Measurements from ENCODE around the gene FEN1. TPM values are rescaled to one million over a fixed set of nuclear protein-coding genes. Genes with fewer than 3 reads are reported as not detected.

FEN1 gene
- total and polyA plus RNA-seq, 2 donors (not counting 1 experiment from before 2014, with no cell fraction given), result 3.8 to 14.0 TPM

DNA sequence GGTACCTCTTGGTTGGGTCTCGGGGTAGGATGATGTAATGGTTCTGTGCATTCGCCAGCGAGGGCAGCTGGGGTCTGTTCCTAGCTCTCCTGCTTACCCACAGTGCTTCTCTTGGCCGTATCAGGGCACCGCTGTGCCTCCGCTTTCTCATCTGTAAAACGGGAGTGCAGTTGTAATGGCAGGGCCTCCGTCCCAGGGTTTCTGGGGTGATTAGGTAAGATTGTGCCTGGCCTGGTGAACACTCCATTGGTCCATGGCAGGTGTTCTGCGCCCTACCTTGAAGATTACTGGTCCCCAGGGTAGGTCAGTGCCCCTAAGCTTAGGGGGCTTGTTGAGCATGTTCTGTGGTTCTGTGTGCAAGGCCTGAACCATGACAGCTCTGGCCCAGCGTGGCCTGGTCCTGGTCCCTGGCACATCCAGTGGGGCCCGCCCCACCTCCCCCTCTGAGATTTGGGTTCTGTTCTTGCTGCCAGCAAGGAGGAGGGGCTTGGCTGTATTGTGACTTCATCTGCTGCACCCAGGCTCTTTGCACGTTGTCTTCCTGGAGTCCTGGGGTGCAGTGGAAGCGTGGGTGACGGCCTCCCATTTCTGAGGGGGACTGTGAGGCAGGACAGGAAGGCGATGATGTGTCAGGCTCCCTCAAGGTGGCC is 35.4 kb upstream of the FEN1 start:
- Histone ChIP-seq H2AFZ (ENCODE audit: low read length) (no peak overlapping the region), H3K79me2 (ENCODE audit: control insufficient read depth, insufficient read depth, low read length) (no peaks in the 10 kb centered on the region), H4K20me1 (ENCODE audit: control insufficient read depth, extremely low read depth, insufficient read depth, low read length) (no peaks in the 10 kb centered on the region), H3K4me3 (replicated peaks in 1 of 4; ENCODE audit: control extremely low read depth in 1 of 4, insufficient read depth in 1 of 4, low read depth in 3 of 4, low read length in 4 of 4) (no peak overlapping the region), H3K9me3 (ENCODE audit: control insufficient read depth, insufficient read depth, low read depth, low read length) (no peaks in the 10 kb centered on the region), H3K27ac (ENCODE audit: insufficient read depth, low read length) (no peak overlapping the region), H3K27me3 (ENCODE audit: control insufficient read depth, insufficient read depth, low read length) (peaks cover 13% of the 10 kb centered on the region), H3K4me2 (ENCODE audit: extremely low read depth, insufficient read depth, low read length) (no peak overlapping the region), H3K4me1 (ENCODE audit: control insufficient read depth, extremely low read depth, insufficient read depth, low read length) (no peaks in the 10 kb centered on the region), H3K36me3 (ENCODE audit: control insufficient read depth, insufficient read depth, low read length) (no peaks in the 10 kb centered on the region), H3K9ac (ENCODE audit: insufficient read depth, low read length) (no peak overlapping the region)
- DNase-seq (ENCODE audit: low read depth in 2 of 2), result no peak
- TF ChIP-seq, protein P1, sequence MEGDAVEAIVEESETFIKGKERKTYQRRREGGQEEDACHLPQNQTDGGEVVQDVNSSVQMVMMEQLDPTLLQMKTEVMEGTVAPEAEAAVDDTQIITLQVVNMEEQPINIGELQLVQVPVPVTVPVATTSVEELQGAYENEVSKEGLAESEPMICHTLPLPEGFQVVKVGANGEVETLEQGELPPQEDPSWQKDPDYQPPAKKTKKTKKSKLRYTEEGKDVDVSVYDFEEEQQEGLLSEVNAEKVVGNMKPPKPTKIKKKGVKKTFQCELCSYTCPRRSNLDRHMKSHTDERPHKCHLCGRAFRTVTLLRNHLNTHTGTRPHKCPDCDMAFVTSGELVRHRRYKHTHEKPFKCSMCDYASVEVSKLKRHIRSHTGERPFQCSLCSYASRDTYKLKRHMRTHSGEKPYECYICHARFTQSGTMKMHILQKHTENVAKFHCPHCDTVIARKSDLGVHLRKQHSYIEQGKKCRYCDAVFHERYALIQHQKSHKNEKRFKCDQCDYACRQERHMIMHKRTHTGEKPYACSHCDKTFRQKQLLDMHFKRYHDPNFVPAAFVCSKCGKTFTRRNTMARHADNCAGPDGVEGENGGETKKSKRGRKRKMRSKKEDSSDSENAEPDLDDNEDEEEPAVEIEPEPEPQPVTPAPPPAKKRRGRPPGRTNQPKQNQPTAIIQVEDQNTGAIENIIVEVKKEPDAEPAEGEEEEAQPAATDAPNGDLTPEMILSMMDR (conservative IDR thresholded peaks at IDR 0.05 in 1 of 2, IDR thresholded peaks at IDR 0.05 in 1 of 2; ENCODE audit: low read depth in 1 of 2, low read length in 2 of 2), result no peak
- TF ChIP-seq EZH2 (IDR thresholded peaks at IDR 0.05; ENCODE audit: low read length, missing control alignments), result no peak

DNA sequence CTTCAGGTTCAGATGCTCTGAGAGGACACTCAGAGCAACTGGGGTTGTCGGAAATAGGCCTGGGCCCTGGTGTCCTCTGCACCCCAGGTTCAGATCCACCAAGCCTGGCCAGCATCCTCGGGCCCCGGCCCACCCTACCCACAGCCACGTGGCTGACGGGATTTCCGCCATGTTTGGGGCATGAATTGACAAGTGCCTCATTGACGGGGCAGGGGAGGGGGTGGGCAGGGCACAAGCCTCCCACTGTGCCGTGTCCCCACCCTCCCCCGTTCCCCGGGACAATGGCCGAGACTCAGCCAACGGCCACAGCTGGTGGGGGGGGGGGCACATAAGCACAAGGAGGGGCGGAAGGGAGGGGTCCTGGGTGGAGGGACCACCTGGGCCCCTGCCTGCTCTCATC is 31.8 kb upstream of the FEN1 start:
- Histone ChIP-seq H2AFZ (ENCODE audit: low read length) (no peak overlapping the region), H3K9me3 (ENCODE audit: control insufficient read depth, insufficient read depth, low read depth, low read length) (no peaks in the 10 kb centered on the region), H3K27ac (ENCODE audit: insufficient read depth, low read length) (no peak overlapping the region), H3K4me3 (replicated peaks in 1 of 4; ENCODE audit: control extremely low read depth in 1 of 4, insufficient read depth in 1 of 4, low read depth in 3 of 4, low read length in 4 of 4) (no peak overlapping the region), H3K9ac (ENCODE audit: insufficient read depth, low read length) (no peak overlapping the region), H3K4me2 (ENCODE audit: extremely low read depth, insufficient read depth, low read length) (no peak overlapping the region), H3K79me2 (ENCODE audit: control insufficient read depth, insufficient read depth, low read length) (no peaks in the 10 kb centered on the region), H4K20me1 (ENCODE audit: control insufficient read depth, extremely low read depth, insufficient read depth, low read length) (no peaks in the 10 kb centered on the region), H3K36me3 (ENCODE audit: control insufficient read depth, insufficient read depth, low read length) (no peaks in the 10 kb centered on the region), H3K27me3 (ENCODE audit: control insufficient read depth, insufficient read depth, low read length) (peaks cover 3% of the 10 kb centered on the region), H3K4me1 (ENCODE audit: control insufficient read depth, extremely low read depth, insufficient read depth, low read length) (no peaks in the 10 kb centered on the region)
- DNase-seq (ENCODE audit: low read depth in 2 of 2), result no peak
- TF ChIP-seq EZH2 (IDR thresholded peaks at IDR 0.05; ENCODE audit: low read length, missing control alignments), result no peak
- TF ChIP-seq, protein P1 (conservative IDR thresholded peaks at IDR 0.05 in 1 of 2, IDR thresholded peaks at IDR 0.05 in 1 of 2; ENCODE audit: low read depth in 1 of 2, low read length in 2 of 2), result no peak

DNA sequence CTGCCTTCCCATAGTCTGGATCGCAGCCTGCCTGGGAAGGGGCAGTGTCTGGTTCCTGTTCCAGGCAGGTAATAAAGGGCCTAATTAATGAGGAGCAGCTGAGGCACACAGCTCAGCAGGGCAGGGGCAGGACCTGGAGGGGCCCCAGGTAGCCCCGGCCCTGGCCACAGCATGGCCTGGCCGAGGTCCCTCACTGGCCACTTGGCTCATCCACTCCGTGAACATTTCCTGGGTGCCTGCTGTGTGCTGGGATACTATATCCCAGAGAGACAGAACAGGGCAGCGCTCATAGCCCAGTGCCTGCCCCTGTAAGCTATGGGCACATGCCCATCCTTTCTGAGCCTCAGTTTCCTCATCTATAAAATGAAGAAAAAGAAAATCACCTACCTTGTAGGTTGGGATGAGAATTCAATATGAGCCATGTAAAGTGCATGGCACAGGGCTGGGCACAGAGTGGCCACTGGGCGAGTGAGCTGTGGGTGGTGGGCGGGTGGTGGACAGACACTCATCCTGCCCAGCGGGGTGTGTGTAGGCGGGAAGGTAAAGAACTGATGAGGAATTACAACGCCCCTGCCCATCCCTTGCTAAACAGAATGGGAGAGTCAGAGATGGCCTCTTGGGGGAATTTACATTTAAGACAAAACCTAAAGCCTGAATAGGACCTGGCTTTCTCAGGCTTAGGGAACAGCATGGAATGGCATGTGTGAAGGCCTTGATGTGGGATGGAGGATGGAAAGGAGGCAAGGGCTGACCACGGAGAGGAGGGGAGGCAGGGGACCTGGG is 31.1 kb upstream of the FEN1 start:
- no peaks in the 10 kb centered on the region for H3K9me3 ChIP-seq (ENCODE audit: control insufficient read depth, insufficient read depth, low read depth, low read length)
- no peak overlapping the region for H3K9ac ChIP-seq (ENCODE audit: insufficient read depth, low read length)
- TF ChIP-seq, protein P1 (conservative IDR thresholded peaks at IDR 0.05 in 1 of 2, IDR thresholded peaks at IDR 0.05 in 1 of 2; ENCODE audit: low read depth in 1 of 2, low read length in 2 of 2), result no peak
- TF ChIP-seq EZH2 (IDR thresholded peaks at IDR 0.05; ENCODE audit: low read length, missing control alignments), result no peak
- H3K27ac ChIP-seq (ENCODE audit: insufficient read depth, low read length), result no peak overlapping the region
- no peak for DNase-seq (ENCODE audit: low read depth in 2 of 2)
- H2AFZ ChIP-seq (ENCODE audit: low read length), result no peak overlapping the region
- no peaks in the 10 kb centered on the region for H4K20me1 ChIP-seq (ENCODE audit: control insufficient read depth, extremely low read depth, insufficient read depth, low read length)
- no peaks in the 10 kb centered on the region for H3K36me3 ChIP-seq (ENCODE audit: control insufficient read depth, insufficient read depth, low read length)
- no peak overlapping the region for H3K4me3 ChIP-seq (replicated peaks in 1 of 4; ENCODE audit: control extremely low read depth in 1 of 4, insufficient read depth in 1 of 4, low read depth in 3 of 4, low read length in 4 of 4)
- H3K4me1 ChIP-seq (ENCODE audit: control insufficient read depth, extremely low read depth, insufficient read depth, low read length), result no peaks in the 10 kb centered on the region
- no peaks in the 10 kb centered on the region for H3K79me2 ChIP-seq (ENCODE audit: control insufficient read depth, insufficient read depth, low read length)
- peaks cover 3% of the 10 kb centered on the region for H3K27me3 ChIP-seq (ENCODE audit: control insufficient read depth, insufficient read depth, low read length)
- no peak overlapping the region for H3K4me2 ChIP-seq (ENCODE audit: extremely low read depth, insufficient read depth, low read length)

Data from fibroblast of lung (primary cell).